ENCODE measurements around the gene SMC3.

Gene SMC3

DNA sequence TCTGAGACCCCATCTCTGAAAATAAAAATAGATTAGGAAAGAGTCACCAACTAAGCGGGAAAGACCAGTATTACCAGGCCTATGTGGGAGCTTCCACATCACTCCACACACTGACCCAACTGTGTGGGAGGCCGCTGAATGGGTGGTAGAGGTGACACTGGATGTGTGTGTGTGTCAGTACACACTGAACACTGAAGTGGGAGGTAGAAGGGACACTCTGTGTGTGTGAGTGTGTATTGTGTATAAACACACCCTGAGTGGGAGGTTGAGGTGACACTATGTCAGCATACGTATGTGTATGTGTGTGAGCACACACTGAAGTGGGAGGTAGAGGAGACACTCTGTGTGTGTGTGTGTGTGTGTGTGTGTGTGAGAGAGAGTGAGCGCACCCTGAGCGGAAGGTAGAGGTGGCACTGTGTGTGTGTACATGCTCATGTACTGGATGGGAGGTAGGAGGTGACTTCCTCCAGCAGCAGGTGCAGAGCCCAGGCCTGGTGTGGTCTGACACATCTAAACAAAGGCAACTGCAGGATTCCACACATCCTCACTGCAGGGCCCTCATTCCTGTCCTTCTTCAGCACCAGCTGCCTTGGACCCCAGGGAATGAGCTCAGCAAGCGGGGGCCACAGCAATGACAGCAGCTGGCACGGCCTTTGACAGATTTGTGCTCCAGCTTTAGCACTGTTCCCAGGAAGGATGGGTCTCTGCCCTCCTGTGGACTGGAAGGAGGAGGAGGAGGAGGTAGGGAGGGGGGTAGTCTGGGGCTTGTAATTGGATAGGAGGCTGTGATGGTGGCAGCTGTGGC is 50.1 kb downstream of the SMC3 start:
- TF ChIP-seq ZFP3 (CRISPR knock-in tag; IDR thresholded peaks at IDR 0.05): no peak
- TF ChIP-seq ARNTL (CRISPR knock-in tag; IDR thresholded peaks at IDR 0.05; ENCODE audit: borderline replicate concordance, low read depth): no peak
- no peak for TF ChIP-seq TCF4 (CRISPR knock-in tag; IDR thresholded peaks at IDR 0.05; ENCODE audit: borderline replicate concordance)
- no peak for TF ChIP-seq PATZ1 (CRISPR knock-in tag; IDR thresholded peaks at IDR 0.05; ENCODE audit: borderline replicate concordance)
- TF ChIP-seq, protein P1, sequence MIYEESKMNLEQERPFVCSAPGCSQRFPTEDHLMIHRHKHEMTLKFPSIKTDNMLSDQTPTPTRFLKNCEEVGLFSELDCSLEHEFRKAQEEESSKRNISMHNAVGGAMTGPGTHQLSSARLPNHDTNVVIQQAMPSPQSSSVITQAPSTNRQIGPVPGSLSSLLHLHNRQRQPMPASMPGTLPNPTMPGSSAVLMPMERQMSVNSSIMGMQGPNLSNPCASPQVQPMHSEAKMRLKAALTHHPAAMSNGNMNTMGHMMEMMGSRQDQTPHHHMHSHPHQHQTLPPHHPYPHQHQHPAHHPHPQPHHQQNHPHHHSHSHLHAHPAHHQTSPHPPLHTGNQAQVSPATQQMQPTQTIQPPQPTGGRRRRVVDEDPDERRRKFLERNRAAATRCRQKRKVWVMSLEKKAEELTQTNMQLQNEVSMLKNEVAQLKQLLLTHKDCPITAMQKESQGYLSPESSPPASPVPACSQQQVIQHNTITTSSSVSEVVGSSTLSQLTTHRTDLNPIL (CRISPR knock-in tag; IDR thresholded peaks at IDR 0.05; ENCODE audit: low read depth): no peak
- no peak for TF ChIP-seq TOX (CRISPR knock-in tag; IDR thresholded peaks at IDR 0.05; ENCODE audit: borderline replicate concordance)
- no peak for TF ChIP-seq GLIS3 (CRISPR knock-in tag; IDR thresholded peaks at IDR 0.05)
- no peak for TF ChIP-seq ESRRG (CRISPR knock-in tag; IDR thresholded peaks at IDR 0.05)
- no peak for ATAC-seq

- TF ChIP-seq ZNF8 (CRISPR knock-in tag; IDR thresholded peaks at IDR 0.05): no peak
- TF ChIP-seq PPARA (CRISPR knock-in tag; IDR thresholded peaks at IDR 0.05; ENCODE audit: borderline replicate concordance): no peak
- no peak for TF ChIP-seq CSRNP3 (CRISPR knock-in tag; IDR thresholded peaks at IDR 0.05)
- no peak for TF ChIP-seq ZFP3 (CRISPR knock-in tag; IDR thresholded peaks at IDR 0.05)
- TF ChIP-seq OSR1 (CRISPR knock-in tag; IDR thresholded peaks at IDR 0.05): no peak
- TF ChIP-seq, protein P2, sequence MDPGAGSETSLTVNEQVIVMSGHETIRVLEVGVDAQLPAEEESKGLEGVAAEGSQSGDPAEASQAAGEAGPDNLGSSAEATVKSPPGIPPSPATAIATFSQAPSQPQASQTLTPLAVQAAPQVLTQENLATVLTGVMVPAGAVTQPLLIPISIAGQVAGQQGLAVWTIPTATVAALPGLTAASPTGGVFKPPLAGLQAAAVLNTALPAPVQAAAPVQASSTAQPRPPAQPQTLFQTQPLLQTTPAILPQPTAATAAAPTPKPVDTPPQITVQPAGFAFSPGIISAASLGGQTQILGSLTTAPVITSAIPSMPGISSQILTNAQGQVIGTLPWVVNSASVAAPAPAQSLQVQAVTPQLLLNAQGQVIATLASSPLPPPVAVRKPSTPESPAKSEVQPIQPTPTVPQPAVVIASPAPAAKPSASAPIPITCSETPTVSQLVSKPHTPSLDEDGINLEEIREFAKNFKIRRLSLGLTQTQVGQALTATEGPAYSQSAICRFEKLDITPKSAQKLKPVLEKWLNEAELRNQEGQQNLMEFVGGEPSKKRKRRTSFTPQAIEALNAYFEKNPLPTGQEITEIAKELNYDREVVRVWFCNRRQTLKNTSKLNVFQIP (CRISPR knock-in tag; IDR thresholded peaks at IDR 0.05; ENCODE audit: borderline replicate concordance, low read depth): no peak
- TF ChIP-seq GLIS3 (CRISPR knock-in tag; IDR thresholded peaks at IDR 0.05): no peak
- no peak for TF ChIP-seq ESRRG (CRISPR knock-in tag; IDR thresholded peaks at IDR 0.05)
- TF ChIP-seq ISL1 (CRISPR knock-in tag; IDR thresholded peaks at IDR 0.05): no peak
- no peak for TF ChIP-seq ARNTL (CRISPR knock-in tag; IDR thresholded peaks at IDR 0.05; ENCODE audit: borderline replicate concordance, low read depth)
- no peak for TF ChIP-seq TCF4 (CRISPR knock-in tag; IDR thresholded peaks at IDR 0.05; ENCODE audit: borderline replicate concordance)
- TF ChIP-seq SNAI2 (CRISPR knock-in tag; IDR thresholded peaks at IDR 0.05): no peak
- TF ChIP-seq BACH2 (CRISPR knock-in tag; IDR thresholded peaks at IDR 0.05; ENCODE audit: borderline replicate concordance): no peak
- TF ChIP-seq ZNF565 (CRISPR knock-in tag; conservative IDR thresholded peaks at IDR 0.05; ENCODE audit: low read depth): no peak
- TF ChIP-seq TOX (CRISPR knock-in tag; IDR thresholded peaks at IDR 0.05; ENCODE audit: borderline replicate concordance): no peak
- ATAC-seq: no peak
These were observed 50.7 kb downstream of the SMC3 start for GRCh38 chr10:110618230-110618610.

DNA sequence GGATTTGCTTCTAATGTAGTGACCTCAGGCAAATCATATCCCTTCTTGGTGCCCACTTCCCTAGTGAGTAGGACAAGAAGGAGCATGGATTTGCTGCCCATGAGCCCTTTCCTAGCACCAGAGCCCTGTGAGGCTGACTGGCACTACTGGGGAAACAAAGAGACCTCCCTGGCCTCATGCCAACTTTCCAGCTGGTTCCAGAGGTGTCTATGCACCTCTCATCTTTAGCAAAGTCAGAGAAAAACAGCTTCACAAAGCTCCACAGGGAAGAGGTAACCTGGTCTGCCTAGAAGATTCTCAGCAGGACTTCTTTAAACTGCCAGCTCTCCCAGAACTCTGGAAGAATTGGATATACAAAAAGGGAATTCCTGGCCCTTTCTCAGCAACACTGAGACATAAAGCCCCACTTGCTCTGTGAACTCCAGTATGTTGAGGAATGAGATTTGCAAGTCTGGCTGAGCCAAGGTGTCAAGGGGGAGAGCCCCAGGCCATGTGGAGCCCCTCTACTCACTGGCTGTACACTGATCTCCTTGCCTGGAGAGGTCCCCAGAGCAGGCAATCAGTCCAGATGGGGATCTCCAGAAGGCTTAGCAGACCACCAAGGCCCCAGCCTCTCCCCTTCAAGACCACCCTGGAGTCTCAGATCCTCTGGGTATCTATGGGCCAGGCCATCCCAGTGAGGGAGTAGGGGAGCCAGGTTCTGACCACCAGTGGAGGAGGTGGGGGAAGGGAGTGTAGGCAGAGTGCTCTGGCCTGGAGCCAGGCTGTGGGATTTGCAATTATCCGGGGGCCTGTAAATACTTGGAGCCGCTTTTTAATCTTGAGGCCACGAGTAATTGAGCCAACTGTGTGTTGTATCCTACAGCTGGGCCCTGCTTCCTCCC is 52.3 kb downstream of the SMC3 start:
- ATAC-seq: no peak
- no peak for TF ChIP-seq ZFP30 (CRISPR knock-in tag; IDR thresholded peaks at IDR 0.05)
- no peak for TF ChIP-seq TCF4 (CRISPR knock-in tag; IDR thresholded peaks at IDR 0.05; ENCODE audit: borderline replicate concordance)
- no peak for TF ChIP-seq TOX (CRISPR knock-in tag; IDR thresholded peaks at IDR 0.05; ENCODE audit: borderline replicate concordance)
- no peak for TF ChIP-seq ZFP3 (CRISPR knock-in tag; IDR thresholded peaks at IDR 0.05)
- TF ChIP-seq, protein P2 (CRISPR knock-in tag; IDR thresholded peaks at IDR 0.05; ENCODE audit: borderline replicate concordance, low read depth): no peak
- TF ChIP-seq ZNF70 (CRISPR knock-in tag; IDR thresholded peaks at IDR 0.05): no peak
- TF ChIP-seq, protein P1 (CRISPR knock-in tag; IDR thresholded peaks at IDR 0.05; ENCODE audit: low read depth): no peak
- no peak for TF ChIP-seq CSDC2 (CRISPR knock-in tag; IDR thresholded peaks at IDR 0.05)
- TF ChIP-seq CSRNP3 (CRISPR knock-in tag; IDR thresholded peaks at IDR 0.05): no peak
- TF ChIP-seq PATZ1 (CRISPR knock-in tag; IDR thresholded peaks at IDR 0.05; ENCODE audit: borderline replicate concordance): no peak
- TF ChIP-seq PPARA (CRISPR knock-in tag; IDR thresholded peaks at IDR 0.05; ENCODE audit: borderline replicate concordance): no peak
